Neutrophil (primary cell): Measurements from ENCODE around the gene DNHD1.
"Not testable (repeated sequence)": the region's sequence is repeated elsewhere in the genome, so short reads cannot be mapped to it uniquely, and the experiment has no call there.

ENCODE experiments used
- H3K27ac ChIP-seq: fragments of 200-600 bp; sonication (generic); 2 replicates; pipeline ENCODE4 v1.5.1; 2016; ENCODE audit warnings: mild to moderate bottlenecking, moderate library complexity
- H3K27me3 ChIP-seq: fragments of 200-600 bp; sonication (generic); 2 replicates; pipeline ENCODE4 v1.6.0; 2016; ENCODE audit warnings: mild to moderate bottlenecking
- H3K36me3 ChIP-seq: fragments of 200-600 bp; sonication (generic); 2 replicates; pipeline ENCODE4 v1.5.1; 2017
- H3K4me1 ChIP-seq, 2 experiments: fragments of 200-600 bp in 1 of 2; sonication (generic) in 1 of 2; 1 replicate in 1 of 2; 2 replicates in 1 of 2; pipeline versions ENCODE4 v1.5.1 to v1.6.1; 2013 to 2016; ENCODE audit warnings: low read depth in 1 of 2, low read length in 1 of 2, mild to moderate bottlenecking in 1 of 2, moderate library complexity in 1 of 2; ENCODE audit not compliant: control insufficient read depth in 1 of 2, insufficient read depth in 1 of 2
- H3K4me3 ChIP-seq, 2 experiments: fragments of 200-600 bp in 1 of 2; sonication (generic) in 1 of 2; 1 replicate in 1 of 2; 2 replicates in 1 of 2; pipeline ENCODE4 v1.5.1; 2013 to 2016; ENCODE audit warnings: low read depth in 1 of 2, low read length in 1 of 2, mild to moderate bottlenecking in 1 of 2, moderate library complexity in 1 of 2
- H3K9me3 ChIP-seq: fragments of 200-600 bp; sonication (generic); 2 replicates; pipeline ENCODE4 v1.5.1; 2016
- CTCF ChIP-seq: fragments of 200-600 bp; sonication (generic); IDR thresholded peaks from 2 replicates; pipeline ENCODE4 v1.5.1; 2016; ENCODE audit warnings: antibody characterized with exemption

The DNHD1 gene

GRCh38 chr11:6505577-6506240, 8.6 kb downstream of the DNHD1 start:
- Histone ChIP-seq H3K36me3 (peaks cover 8% of the 10 kb centered on the region), H3K4me1 (no peaks in the 10 kb centered on the region), H3K27ac (no peak overlapping the region), H3K27me3 (no peaks in the 10 kb centered on the region), H3K4me3 (no peak overlapping the region), H3K9me3 (no peaks in the 10 kb centered on the region)
- TF ChIP-seq CTCF: no peak

GRCh38 chr11:6516865-6517264, 19.8 kb downstream of the DNHD1 start:
- H3K27me3 ChIP-seq: no peaks in the 10 kb centered on the region
- no peak for TF ChIP-seq CTCF
- no peak overlapping the region for H3K4me3 ChIP-seq
- H3K27ac ChIP-seq: no peak overlapping the region
- H3K4me1 ChIP-seq: no peaks in the 10 kb centered on the region
- no peaks in the 10 kb centered on the region for H3K9me3 ChIP-seq
- peaks cover 9% of the 10 kb centered on the region for H3K36me3 ChIP-seq

GRCh38 chr11:6520265-6520664, 23.2 kb downstream of the DNHD1 start:
- no peak overlapping the region for H3K4me3 ChIP-seq
- H3K9me3 ChIP-seq: no peaks in the 10 kb centered on the region
- no peak overlapping the region for H3K27ac ChIP-seq
- no peaks in the 10 kb centered on the region for H3K27me3 ChIP-seq
- H3K4me1 ChIP-seq: no peaks in the 10 kb centered on the region
- H3K36me3 ChIP-seq: peaks cover 9% of the 10 kb centered on the region
- TF ChIP-seq CTCF: no peak

GRCh38 chr11:6521946-6522345, 24.9 kb downstream of the DNHD1 start:
- H3K27me3 ChIP-seq, H3K36me3 ChIP-seq, H3K4me3 ChIP-seq, H3K9me3 ChIP-seq, H3K27ac ChIP-seq, H3K4me1 ChIP-seq: not testable (repeated sequence)

GRCh38 chr11:6523253-6523652, 26.2 kb downstream of the DNHD1 start:
- Histone ChIP-seq H3K27me3 (no peaks in the 10 kb centered on the region), H3K4me3 (no peak overlapping the region), H3K36me3 (peaks cover 9% of the 10 kb centered on the region), H3K9me3 (no peaks in the 10 kb centered on the region), H3K4me1 (no peaks in the 10 kb centered on the region), H3K27ac (no peak overlapping the region)
- TF ChIP-seq CTCF: no peak

- TF ChIP-seq CTCF: no peak
- no peaks in the 10 kb centered on the region for H3K9me3 ChIP-seq
- no peaks in the 10 kb centered on the region for H3K27me3 ChIP-seq
- H3K27ac ChIP-seq: no peak overlapping the region
- H3K36me3 ChIP-seq: no peaks in the 10 kb centered on the region
- no peak overlapping the region for H3K4me3 ChIP-seq
- H3K4me1 ChIP-seq: no peaks in the 10 kb centered on the region
Measured at GRCh38 chr11:6526411-6527135, 29.5 kb downstream of the DNHD1 start.
